A549 treated with AZD2906 at 1 μM for 4 hours (cell line): ENCODE results near the gene BCAS4. TPM values are rescaled to one million over a fixed set of nuclear protein-coding genes. Genes with fewer than 3 reads are reported as not detected.

Experiments
- total RNA-seq: library from RNA; stranded (reverse); fragments of 200-300 nt; extraction: Qiagen RNA extraction; gene quantifications from 5 replicates; pipeline ENCODE4 v1.2.3, GENCODE V29; 2022

Gene BCAS4, protein sequence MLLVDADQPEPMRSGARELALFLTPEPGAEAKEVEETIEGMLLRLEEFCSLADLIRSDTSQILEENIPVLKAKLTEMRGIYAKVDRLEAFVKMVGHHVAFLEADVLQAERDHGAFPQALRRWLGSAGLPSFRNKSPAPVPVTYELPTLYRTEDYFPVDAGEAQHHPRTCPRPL
- total RNA-seq, result 29.3 to 33.4 TPM (median 31.0 TPM) in 5 replicates

DNA sequence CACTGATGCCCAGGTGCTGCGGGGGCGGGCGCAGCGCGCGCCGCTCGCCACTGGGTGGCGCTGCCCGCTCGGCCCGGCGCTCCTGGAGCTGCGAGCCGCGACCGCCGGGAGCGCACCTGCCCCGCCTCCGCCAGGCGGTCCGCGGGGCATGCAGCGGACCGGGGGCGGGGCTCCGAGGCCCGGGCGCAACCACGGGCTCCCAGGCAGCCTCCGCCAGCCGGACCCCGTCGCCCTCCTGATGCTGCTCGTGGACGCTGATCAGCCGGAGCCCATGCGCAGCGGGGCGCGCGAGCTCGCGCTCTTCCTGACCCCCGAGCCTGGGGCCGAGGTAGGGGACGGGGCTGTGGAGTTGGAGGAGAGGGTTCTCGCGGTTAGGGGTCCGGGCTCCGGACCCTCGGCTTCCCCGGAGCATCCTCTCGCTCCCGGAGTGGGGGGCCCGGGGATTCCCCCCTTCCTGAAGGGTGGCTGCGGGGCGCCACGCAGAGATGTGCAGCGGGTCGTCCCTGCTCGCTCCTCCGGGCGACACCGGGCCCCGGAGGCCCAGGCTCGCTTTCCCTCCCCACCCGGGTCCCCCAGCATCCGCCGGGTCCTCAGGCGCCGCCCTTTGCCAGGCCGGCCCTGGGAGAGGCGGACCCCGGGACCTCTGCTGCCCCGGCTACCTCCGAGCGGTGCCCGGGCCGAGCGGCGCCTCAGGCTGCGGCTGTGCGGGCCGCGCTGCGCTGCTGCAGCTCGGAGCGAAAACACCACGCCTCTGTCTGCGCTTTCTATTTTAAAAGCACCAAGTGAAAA, at the start of gene BCAS4:
Gene BCAS4 (plus strand): TSS at position 216 of the 789 bp plus-strand sequence. CDS start 23 bp downstream, at position 239.

Other genes with a start within 250 kb of the BCAS4 start
- gene RIPOR3, start 103.5 kb upstream of the BCAS4 start, total RNA-seq, result 0.02 to 0.03 TPM (median 0.03 TPM) in 4 of 5 replicates, not detected in the other
- 3.4 to 4.4 TPM (median 3.8 TPM) in 5 replicates for gene PARD6B, start 63.5 kb upstream of the BCAS4 start, total RNA-seq
- gene ADNP, start 136.4 kb downstream of the BCAS4 start, total RNA-seq, result 41.0 to 52.8 TPM (median 41.6 TPM) in 5 replicates
- gene DPM1, start 163.5 kb downstream of the BCAS4 start, total RNA-seq, result 68.8 to 91.5 TPM (median 70.5 TPM) in 5 replicates
- gene MOCS3, start 163.8 kb downstream of the BCAS4 start, total RNA-seq, result 5.8 to 6.5 TPM (median 6.1 TPM) in 5 replicates
- gene KCNG1, start 228.0 kb downstream of the BCAS4 start, total RNA-seq, result 33.8 to 50.2 TPM (median 35.1 TPM) in 5 replicates